ENCODE data around the gene CUX1. TPM values are rescaled to one million over a fixed set of nuclear protein-coding genes. Genes with fewer than 3 reads are reported as not detected.

The CUX1 gene
- total RNA-seq, 1 donor from 2014 or later = 66.4 TPM

DNA sequence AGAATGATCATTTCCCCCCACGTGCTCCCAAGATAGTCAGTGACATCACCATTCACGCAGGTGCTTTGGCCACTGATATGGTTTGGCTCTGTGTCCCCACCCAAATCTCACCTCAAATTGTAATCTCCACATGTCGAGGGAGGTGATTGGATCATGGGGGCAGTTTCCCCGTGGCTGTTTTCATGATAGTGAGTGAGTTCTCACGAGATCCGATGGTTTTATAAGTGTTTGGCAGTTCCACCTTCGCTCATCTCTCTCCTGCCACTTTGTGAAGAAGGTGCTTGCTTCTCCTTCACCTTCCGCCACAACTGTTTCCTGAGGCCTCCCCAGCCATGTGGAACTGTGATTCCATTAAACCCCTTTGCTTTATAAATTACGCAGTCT lies 263.8 kb downstream of the CUX1 start:
- H3F3A ChIP-seq (ENCODE audit: low read depth) = peaks cover 21% of the 10 kb centered on the region
- H3K4me1 ChIP-seq = peaks cover 23% of the 10 kb centered on the region
- no peak overlapping the region for H3K4me3 Mint-ChIP-seq
- TF ChIP-seq, protein P1, sequence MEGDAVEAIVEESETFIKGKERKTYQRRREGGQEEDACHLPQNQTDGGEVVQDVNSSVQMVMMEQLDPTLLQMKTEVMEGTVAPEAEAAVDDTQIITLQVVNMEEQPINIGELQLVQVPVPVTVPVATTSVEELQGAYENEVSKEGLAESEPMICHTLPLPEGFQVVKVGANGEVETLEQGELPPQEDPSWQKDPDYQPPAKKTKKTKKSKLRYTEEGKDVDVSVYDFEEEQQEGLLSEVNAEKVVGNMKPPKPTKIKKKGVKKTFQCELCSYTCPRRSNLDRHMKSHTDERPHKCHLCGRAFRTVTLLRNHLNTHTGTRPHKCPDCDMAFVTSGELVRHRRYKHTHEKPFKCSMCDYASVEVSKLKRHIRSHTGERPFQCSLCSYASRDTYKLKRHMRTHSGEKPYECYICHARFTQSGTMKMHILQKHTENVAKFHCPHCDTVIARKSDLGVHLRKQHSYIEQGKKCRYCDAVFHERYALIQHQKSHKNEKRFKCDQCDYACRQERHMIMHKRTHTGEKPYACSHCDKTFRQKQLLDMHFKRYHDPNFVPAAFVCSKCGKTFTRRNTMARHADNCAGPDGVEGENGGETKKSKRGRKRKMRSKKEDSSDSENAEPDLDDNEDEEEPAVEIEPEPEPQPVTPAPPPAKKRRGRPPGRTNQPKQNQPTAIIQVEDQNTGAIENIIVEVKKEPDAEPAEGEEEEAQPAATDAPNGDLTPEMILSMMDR (IDR thresholded peaks at IDR 0.05) = no peak
- TF ChIP-seq EZH2phosphoT487 (IDR thresholded peaks at IDR 0.05) = no peak
- no peak for TF ChIP-seq EZH2 (IDR thresholded peaks at IDR 0.05)
- peaks cover 13% of the 10 kb centered on the region for H3K9me3 Mint-ChIP-seq
- H3K9ac ChIP-seq = no peak overlapping the region
- no peaks in the 10 kb centered on the region for H3K27me3 ChIP-seq
- H4K20me1 ChIP-seq (ENCODE audit: low read depth) = peaks cover 34% of the 10 kb centered on the region
- H3K9me3 ChIP-seq (ENCODE audit: low read depth) = no peaks in the 10 kb centered on the region
- DNase-seq (ENCODE audit: low spot score) = no peak
- peaks cover 27% of the 10 kb centered on the region for H3K79me2 ChIP-seq (ENCODE audit: low read depth)
- peaks cover 38% of the 10 kb centered on the region for H3K36me3 Mint-ChIP-seq
- peaks cover 9% of the 10 kb centered on the region for H3K27me3 Mint-ChIP-seq (ENCODE audit: insufficient read depth, low read depth)
- peaks cover 25% of the 10 kb centered on the region for H3K4me1 Mint-ChIP-seq
- no peak overlapping the region for H3K4me3 ChIP-seq
- H3K27ac Mint-ChIP-seq = no peak overlapping the region
- H3K4me2 ChIP-seq = no peak overlapping the region
- no peak overlapping the region for H2AFZ ChIP-seq (replicated peaks)
- H3K36me3 ChIP-seq = peaks cover 8% of the 10 kb centered on the region
- H3K27ac ChIP-seq = no peak overlapping the region

DNA sequence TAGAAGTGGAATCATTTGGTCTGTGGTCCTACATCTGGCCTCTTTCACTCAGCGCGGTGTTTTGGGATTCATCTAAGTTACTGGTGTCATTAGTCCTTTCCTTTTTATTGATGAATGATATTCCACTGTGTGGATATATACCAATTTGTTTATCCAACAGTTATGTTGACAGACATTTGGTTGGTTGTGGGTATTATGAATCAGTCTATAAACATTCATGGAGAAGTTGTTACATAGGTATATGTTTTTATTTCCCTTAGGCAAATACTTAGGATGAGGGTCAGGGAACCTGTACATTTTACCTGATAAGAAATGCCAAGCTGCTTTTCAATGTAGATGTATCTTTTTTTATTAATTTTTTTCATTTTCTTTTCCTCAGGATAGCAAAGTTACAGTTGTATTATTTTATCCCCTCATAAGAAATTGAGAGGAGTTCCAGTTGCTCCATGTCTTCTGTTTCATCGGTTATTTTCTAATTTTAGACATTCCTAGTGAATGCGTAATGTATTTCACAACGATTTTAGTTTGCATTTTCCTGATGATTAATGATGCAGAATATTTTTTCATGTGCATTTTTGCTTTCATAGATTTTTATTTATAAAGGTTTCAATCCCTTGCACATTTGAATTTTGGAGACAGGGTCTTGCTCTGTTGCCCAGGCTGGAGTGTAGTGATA lies 265.4 kb downstream of the CUX1 start:
- peaks cover 22% of the 10 kb centered on the region for H3K4me1 Mint-ChIP-seq
- peaks cover 39% of the 10 kb centered on the region for H3K36me3 Mint-ChIP-seq

DNA sequence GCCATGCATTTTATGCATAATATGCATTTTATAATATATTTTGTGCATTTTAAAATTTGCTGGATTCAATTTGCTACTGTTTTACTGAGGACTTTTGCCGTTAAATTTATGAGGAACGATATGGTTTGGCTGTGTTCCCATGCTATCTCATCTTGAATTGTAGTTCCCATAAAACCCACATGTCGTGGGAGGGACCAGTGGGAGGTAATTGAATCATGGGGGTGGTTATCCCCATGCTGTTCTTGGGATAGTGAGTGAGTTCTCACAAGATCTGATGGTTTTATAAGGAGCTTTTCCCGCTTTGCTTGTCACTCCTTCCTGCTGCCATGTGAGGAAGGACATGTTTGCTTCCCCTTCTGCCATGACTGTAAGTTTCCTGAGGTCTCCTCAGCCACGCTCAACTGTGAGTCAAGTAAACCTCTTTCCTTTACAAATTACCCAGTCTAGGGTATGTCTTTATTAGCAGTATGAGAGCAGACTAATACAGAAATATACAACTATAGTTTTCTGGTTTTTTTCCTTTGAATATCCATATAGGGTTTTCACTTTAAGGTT lies 267.9 kb downstream of the CUX1 start:
- TF ChIP-seq, protein P1 (IDR thresholded peaks at IDR 0.05) = no peak
- TF ChIP-seq EZH2phosphoT487 (IDR thresholded peaks at IDR 0.05) (no peak), EZH2 (IDR thresholded peaks at IDR 0.05) (no peak)
- Mint-ChIP-seq H3K27ac (no peak overlapping the region), H3K36me3 (peaks cover 49% of the 10 kb centered on the region), H3K4me1 (peaks cover 6% of the 10 kb centered on the region), H3K27me3 (ENCODE audit: insufficient read depth, low read depth) (no peaks in the 10 kb centered on the region), H3K9me3 (peaks cover 28% of the 10 kb centered on the region), H3K4me3 (no peak overlapping the region)
- Histone ChIP-seq H3K79me2 (ENCODE audit: low read depth) (peaks cover 18% of the 10 kb centered on the region), H3K9me3 (ENCODE audit: low read depth) (no peaks in the 10 kb centered on the region), H3K27ac (no peak overlapping the region), H3K9ac (no peak overlapping the region), H3F3A (ENCODE audit: low read depth) (no peaks in the 10 kb centered on the region), H3K36me3 (peaks cover 8% of the 10 kb centered on the region), H3K4me3 (no peak overlapping the region), H3K4me2 (no peak overlapping the region), H3K27me3 (no peaks in the 10 kb centered on the region), H4K20me1 (ENCODE audit: low read depth) (no peaks in the 10 kb centered on the region), H3K4me1 (peaks cover 4% of the 10 kb centered on the region), H2AFZ (replicated peaks) (no peak overlapping the region)
- DNase-seq (ENCODE audit: low spot score) = no peak

More for the DNA sequence above, 265.4 kb downstream of the CUX1 start:
- Mint-ChIP-seq H3K27ac (no peak overlapping the region), H3K27me3 (ENCODE audit: insufficient read depth, low read depth) (peaks cover 6% of the 10 kb centered on the region), H3K4me3 (no peak overlapping the region), H3K9me3 (peaks cover 16% of the 10 kb centered on the region)
- no peak for DNase-seq (ENCODE audit: low spot score)
- peaks cover 14% of the 10 kb centered on the region for H3K4me1 ChIP-seq
- H3K27ac ChIP-seq = no peak overlapping the region
- H3K79me2 ChIP-seq (ENCODE audit: low read depth) = peaks cover 27% of the 10 kb centered on the region
- H3K4me3 ChIP-seq = no peak overlapping the region
- H3K4me2 ChIP-seq = no peak overlapping the region
- H3K9me3 ChIP-seq (ENCODE audit: low read depth) = no peaks in the 10 kb centered on the region
- TF ChIP-seq, protein P1 (IDR thresholded peaks at IDR 0.05) = no peak
- TF ChIP-seq EZH2phosphoT487 (IDR thresholded peaks at IDR 0.05) (no peak), EZH2 (IDR thresholded peaks at IDR 0.05) (no peak)
- peaks cover 8% of the 10 kb centered on the region for H3K36me3 ChIP-seq
- H4K20me1 ChIP-seq (ENCODE audit: low read depth) = peaks cover 20% of the 10 kb centered on the region
- H2AFZ ChIP-seq (replicated peaks) = no peak overlapping the region
- no peaks in the 10 kb centered on the region for H3K27me3 ChIP-seq
- H3K9ac ChIP-seq = no peak overlapping the region
- H3F3A ChIP-seq (ENCODE audit: low read depth) = peaks cover 16% of the 10 kb centered on the region

Data from neural progenitor cell (in vitro differentiated cells).